Effector CD8-positive, alpha-beta T cell (primary cell): ENCODE measurements around the gene ZNF287.
"Not testable (repeated sequence)": the region's sequence is repeated elsewhere in the genome, so short reads cannot be mapped to it uniquely, and the experiment has no call there.

Source experiments
- DNase-seq: peaks from one replicate; lab custom pipeline; 2025; lab: John Stamatoyannopoulos, UW
- total RNA-seq, 4 experiments: gene quantifications; one replicate each; lab custom pipeline; 2026; lab: John Stamatoyannopoulos, UW

ZNF287 gene
- total RNA-seq, result 15.9 to 28.4 (median 20.4) reads per million in 4 experiments

- DNase-seq, result peak; percentile 88
These were observed at the start of gene ZNF287 for GRCh38 chr17:16568541-16569357. ZNF287 (minus strand) TSS chr17:16569204; CDS start chr17:16567731, 1,473 bp downstream.

- no peak for DNase-seq
These were observed 48.6 kb upstream of the ZNF287 start for GRCh38 chr17:16617481-16618060.

GRCh38 chr17:16599537-16599936, 30.5 kb upstream of the ZNF287 start:
- DNase-seq, result no peak

- no peak for DNase-seq
These were observed 24.5 kb upstream of the ZNF287 start for GRCh38 chr17:16593356-16594102.

GRCh38 chr17:16589097-16589969, 20.3 kb upstream of the ZNF287 start:
- DNase-seq, result peak; percentile 89

- DNase-seq, result no peak
These were observed 16.8 kb upstream of the ZNF287 start for GRCh38 chr17:16585796-16586195.

GRCh38 chr17:16584273-16584995, 15.4 kb upstream of the ZNF287 start:
- DNase-seq, result peak; percentile 92

GRCh38 chr17:16583781-16584180, 14.8 kb upstream of the ZNF287 start:
- no peak for DNase-seq

- DNase-seq, result no peak
These were observed 4.5 kb upstream of the ZNF287 start for GRCh38 chr17:16573466-16573865.

- no peak for DNase-seq
These were observed 331 bp upstream of the ZNF287 start for GRCh38 chr17:16569358-16569712.

GRCh38 chr17:16552637-16553045, 16.4 kb downstream of the ZNF287 start:
- DNase-seq, result no peak

- no peak for DNase-seq
These were observed 16.9 kb downstream of the ZNF287 start for GRCh38 chr17:16551878-16552636.

GRCh38 chr17:16537130-16537458, 31.9 kb downstream of the ZNF287 start:
- DNase-seq, result no peak

GRCh38 chr17:16534236-16534635, 34.8 kb downstream of the ZNF287 start:
- no peak for DNase-seq

- DNase-seq, result no peak
These were observed 39.1 kb downstream of the ZNF287 start for GRCh38 chr17:16529906-16530305.

GRCh38 chr17:16527298-16527697, 41.7 kb downstream of the ZNF287 start:
- DNase-seq, result no peak

GRCh38 chr17:16525556-16525955, 43.4 kb downstream of the ZNF287 start:
- DNase-seq, result not testable (repeated sequence)

GRCh38 chr17:16521070-16521727, 47.8 kb downstream of the ZNF287 start:
- peak; percentile 19 for DNase-seq

- DNase-seq, result no peak
These were observed 50.0 kb downstream of the ZNF287 start for GRCh38 chr17:16519021-16519420.

GRCh38 chr17:16517477-16517876, 51.5 kb downstream of the ZNF287 start:
- no peak for DNase-seq
